ENCODE data around the gene KANK4.

KANK4 gene

GRCh38 chr1:62342270-62342669 lies 23.0 kb upstream of the KANK4 start:
- Histone ChIP-seq H3K36me3 (ENCODE audit: low read length) (no peaks in the 10 kb centered on the region), H3K9me2 (replicated peaks; ENCODE audit: insufficient read depth, low read length) (no peaks in the 10 kb centered on the region), H3K79me2 (ENCODE audit: insufficient read depth, low read length) (no peaks in the 10 kb centered on the region), H3K27ac (ENCODE audit: low read depth, low read length) (no peak overlapping the region), H3F3A (ENCODE audit: insufficient read depth) (no peaks in the 10 kb centered on the region), H3K4me2 (ENCODE audit: low read depth, low read length, poor library complexity, severe bottlenecking) (no peak overlapping the region), H3K4me3 (ENCODE audit: insufficient read depth, low read length, poor library complexity, severe bottlenecking) (no peak overlapping the region), H4K20me1 (ENCODE audit: low read depth, low read length) (no peaks in the 10 kb centered on the region), H3K27me3 (ENCODE audit: low read length) (no peaks in the 10 kb centered on the region), H3K9me3 (ENCODE audit: insufficient read depth, low read length) (no peaks in the 10 kb centered on the region), H3K9ac (ENCODE audit: low read length) (no peak overlapping the region), H2AFZ (ENCODE audit: low read depth, low read length, severe bottlenecking) (no peak overlapping the region)
- TF ChIP-seq EZH2phosphoT487 (conservative IDR thresholded peaks at IDR 0.05; ENCODE audit: low read length) (no peak), CTCF (IDR thresholded peaks at IDR 0.05; ENCODE audit: insufficient read depth, low read length, poor library complexity, severe bottlenecking) (no peak)

- Histone ChIP-seq H3K4me2 (ENCODE audit: low read depth, low read length, poor library complexity, severe bottlenecking) (no peak overlapping the region), H3K4me3 (ENCODE audit: insufficient read depth, low read length, poor library complexity, severe bottlenecking) (no peak overlapping the region), H3F3A (ENCODE audit: insufficient read depth) (no peaks in the 10 kb centered on the region), H3K9ac (ENCODE audit: low read length) (no peak overlapping the region), H3K9me2 (replicated peaks; ENCODE audit: insufficient read depth, low read length) (no peaks in the 10 kb centered on the region), H3K27ac (ENCODE audit: low read depth, low read length) (no peak overlapping the region), H2AFZ (ENCODE audit: low read depth, low read length, severe bottlenecking) (no peak overlapping the region), H3K9me3 (ENCODE audit: insufficient read depth, low read length) (no peaks in the 10 kb centered on the region), H3K36me3 (ENCODE audit: low read length) (no peaks in the 10 kb centered on the region), H3K27me3 (ENCODE audit: low read length) (no peaks in the 10 kb centered on the region), H4K20me1 (ENCODE audit: low read depth, low read length) (no peaks in the 10 kb centered on the region), H3K79me2 (ENCODE audit: insufficient read depth, low read length) (no peaks in the 10 kb centered on the region)
- no peak for TF ChIP-seq EZH2phosphoT487 (conservative IDR thresholded peaks at IDR 0.05; ENCODE audit: low read length)
- no peak for TF ChIP-seq CTCF (IDR thresholded peaks at IDR 0.05; ENCODE audit: insufficient read depth, low read length, poor library complexity, severe bottlenecking)
Observed at GRCh38 chr1:62341615-62342014, 22.4 kb upstream of the KANK4 start.

DNA sequence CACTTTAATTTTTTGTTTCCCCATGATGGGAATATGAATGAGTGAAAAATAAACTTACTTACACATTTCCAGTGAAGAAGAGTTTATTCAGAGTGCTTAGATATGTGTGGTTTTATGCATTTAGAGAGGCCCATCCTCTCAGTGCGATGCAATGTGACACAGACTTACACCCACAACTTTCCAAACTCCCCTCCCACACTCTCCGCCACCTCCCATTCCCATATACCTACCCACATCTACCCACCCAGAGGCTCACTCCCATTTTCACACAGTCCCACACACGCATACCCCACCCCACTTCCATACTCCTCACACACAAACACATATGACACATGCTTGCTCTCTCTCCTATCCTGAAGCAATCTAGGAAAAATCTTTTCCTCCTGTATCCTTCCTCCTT lies 21.9 kb upstream of the KANK4 start:
- H3K9me2 ChIP-seq (replicated peaks; ENCODE audit: insufficient read depth, low read length): no peaks in the 10 kb centered on the region
- H4K20me1 ChIP-seq (ENCODE audit: low read depth, low read length): no peaks in the 10 kb centered on the region
- H3F3A ChIP-seq (ENCODE audit: insufficient read depth): no peaks in the 10 kb centered on the region

GRCh38 chr1:62337706-62338631 lies 18.7 kb upstream of the KANK4 start:
- no peaks in the 10 kb centered on the region for H3K36me3 ChIP-seq (ENCODE audit: low read length)
- no peaks in the 10 kb centered on the region for H3K27me3 ChIP-seq (ENCODE audit: low read length)
- H3K79me2 ChIP-seq (ENCODE audit: insufficient read depth, low read length): no peaks in the 10 kb centered on the region
- no peak overlapping the region for H3K9ac ChIP-seq (ENCODE audit: low read length)
- H4K20me1 ChIP-seq (ENCODE audit: low read depth, low read length): no peaks in the 10 kb centered on the region
- H3K27ac ChIP-seq (ENCODE audit: low read depth, low read length): no peak overlapping the region
- no peak for TF ChIP-seq EZH2phosphoT487 (conservative IDR thresholded peaks at IDR 0.05; ENCODE audit: low read length)
- TF ChIP-seq CTCF (IDR thresholded peaks at IDR 0.05; ENCODE audit: insufficient read depth, low read length, poor library complexity, severe bottlenecking): no peak
- no peak overlapping the region for H3K4me2 ChIP-seq (ENCODE audit: low read depth, low read length, poor library complexity, severe bottlenecking)
- H3F3A ChIP-seq (ENCODE audit: insufficient read depth): no peaks in the 10 kb centered on the region
- no peak overlapping the region for H2AFZ ChIP-seq (ENCODE audit: low read depth, low read length, severe bottlenecking)
- no peaks in the 10 kb centered on the region for H3K9me2 ChIP-seq (replicated peaks; ENCODE audit: insufficient read depth, low read length)
- no peak overlapping the region for H3K4me3 ChIP-seq (ENCODE audit: insufficient read depth, low read length, poor library complexity, severe bottlenecking)
- H3K9me3 ChIP-seq (ENCODE audit: insufficient read depth, low read length): no peaks in the 10 kb centered on the region

More for the DNA sequence above, 21.9 kb upstream of the KANK4 start:
- TF ChIP-seq EZH2phosphoT487 (conservative IDR thresholded peaks at IDR 0.05; ENCODE audit: low read length): no peak
- no peaks in the 10 kb centered on the region for H3K79me2 ChIP-seq (ENCODE audit: insufficient read depth, low read length)
- no peaks in the 10 kb centered on the region for H3K27me3 ChIP-seq (ENCODE audit: low read length)
- H3K27ac ChIP-seq (ENCODE audit: low read depth, low read length): no peak overlapping the region
- H3K4me2 ChIP-seq (ENCODE audit: low read depth, low read length, poor library complexity, severe bottlenecking): no peak overlapping the region
- H2AFZ ChIP-seq (ENCODE audit: low read depth, low read length, severe bottlenecking): no peak overlapping the region
- H3K9me3 ChIP-seq (ENCODE audit: insufficient read depth, low read length): no peaks in the 10 kb centered on the region
- H3K36me3 ChIP-seq (ENCODE audit: low read length): no peaks in the 10 kb centered on the region
- no peak overlapping the region for H3K4me3 ChIP-seq (ENCODE audit: insufficient read depth, low read length, poor library complexity, severe bottlenecking)
- no peak overlapping the region for H3K9ac ChIP-seq (ENCODE audit: low read length)

Data from SU-DHL-6 (cell line).